Suppressor macrophage treated with lipopolysaccharide for 1 hour (primary cell): ENCODE measurements around the gene TCIRG1.
"Not testable (repeated sequence)": the region's sequence is repeated elsewhere in the genome, so short reads cannot be mapped to it uniquely, and the experiment has no call there.

Experiments
- DNase-seq, 3 donors: peaks; one replicate each; pipeline ENCODE4 v3.0.0-alpha.2; 2020 to 2022

TCIRG1 gene

DNA sequence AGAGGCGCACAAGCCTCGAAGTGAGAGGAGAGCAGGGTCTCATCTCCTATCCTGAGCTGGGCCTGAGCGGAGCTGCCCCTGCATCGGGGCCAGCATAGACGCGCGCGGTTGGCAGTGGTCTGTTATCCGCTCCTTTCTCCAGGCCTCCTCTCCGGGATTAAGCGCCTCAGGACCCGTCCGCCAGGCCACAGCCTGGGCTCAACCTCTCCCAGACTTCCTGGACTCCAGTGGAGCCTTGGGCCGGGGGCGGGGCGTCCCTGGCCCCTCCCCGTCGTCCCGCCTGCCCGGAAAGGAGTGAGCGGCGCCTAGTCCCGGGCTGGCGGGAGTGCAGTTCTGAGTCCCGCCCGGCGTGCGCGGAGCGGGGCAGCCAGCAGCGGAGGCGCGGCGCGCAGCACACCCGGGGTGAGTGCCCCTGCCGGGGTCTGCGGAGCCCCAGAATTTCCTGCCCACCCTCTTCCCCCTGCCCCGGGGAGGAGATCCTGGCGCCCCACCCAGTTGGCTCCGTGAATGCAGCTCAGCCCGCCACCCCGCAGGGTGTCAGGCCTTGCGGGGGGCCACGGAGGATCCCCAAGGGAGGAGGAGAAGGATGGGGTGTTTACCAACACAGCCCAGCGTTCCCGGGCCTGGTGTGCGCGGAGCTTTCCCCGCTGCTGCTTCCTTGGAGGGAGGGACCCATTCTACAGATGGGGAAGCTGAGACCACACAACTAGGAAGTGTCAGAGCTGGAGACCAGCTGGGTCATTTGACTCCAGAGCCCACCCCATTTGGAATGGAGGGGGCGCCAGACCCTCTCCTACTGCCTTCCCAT, at the start of gene TCIRG1:
Gene TCIRG1, plus strand, starts transcription at position 308 of the 808 bp plus-strand sequence. CDS start 2,247 bp downstream, outside the sequence.
- DNase-seq = peak; percentile 87 to 95 (median 87)

GRCh38 chr11:67990546-67991346, 48.1 kb upstream of the TCIRG1 start:
- peak in 2 of 3 donors; percentile 57 to 62 for DNase-seq

- DNase-seq = not testable (repeated sequence)
Measured at GRCh38 chr11:67991347-67992121, 47.3 kb upstream of the TCIRG1 start.

GRCh38 chr11:67993821-67994220, 45.0 kb upstream of the TCIRG1 start:
- DNase-seq = not testable (repeated sequence)

GRCh38 chr11:67994387-67994786, 44.4 kb upstream of the TCIRG1 start:
- not testable (repeated sequence) for DNase-seq

DNA sequence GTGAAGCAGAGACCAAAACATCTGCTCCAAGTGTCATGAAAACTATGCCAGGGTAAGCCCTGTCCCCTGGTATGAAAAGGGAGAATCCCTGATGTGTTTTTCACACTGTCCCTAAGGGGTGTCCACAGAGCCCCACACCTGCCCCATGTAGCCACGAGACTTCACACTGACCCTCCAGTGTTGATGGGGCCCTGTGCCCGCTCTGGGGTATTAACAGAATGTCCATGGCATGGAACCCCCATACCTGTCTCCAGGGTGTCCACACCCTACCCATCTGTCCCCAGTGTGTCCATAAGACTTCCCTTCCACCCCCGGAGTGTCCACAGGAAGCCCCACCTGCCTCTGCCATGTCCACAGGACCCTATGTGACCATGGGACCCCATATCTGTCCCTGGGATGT, 43.7 kb upstream of the TCIRG1 start:
- not testable (repeated sequence) for DNase-seq

- DNase-seq = not testable (repeated sequence)
Measured at GRCh38 chr11:67995579-67995978, 43.2 kb upstream of the TCIRG1 start.

- DNase-seq = no peak
Measured at GRCh38 chr11:67996051-67996450, 42.8 kb upstream of the TCIRG1 start.

DNA sequence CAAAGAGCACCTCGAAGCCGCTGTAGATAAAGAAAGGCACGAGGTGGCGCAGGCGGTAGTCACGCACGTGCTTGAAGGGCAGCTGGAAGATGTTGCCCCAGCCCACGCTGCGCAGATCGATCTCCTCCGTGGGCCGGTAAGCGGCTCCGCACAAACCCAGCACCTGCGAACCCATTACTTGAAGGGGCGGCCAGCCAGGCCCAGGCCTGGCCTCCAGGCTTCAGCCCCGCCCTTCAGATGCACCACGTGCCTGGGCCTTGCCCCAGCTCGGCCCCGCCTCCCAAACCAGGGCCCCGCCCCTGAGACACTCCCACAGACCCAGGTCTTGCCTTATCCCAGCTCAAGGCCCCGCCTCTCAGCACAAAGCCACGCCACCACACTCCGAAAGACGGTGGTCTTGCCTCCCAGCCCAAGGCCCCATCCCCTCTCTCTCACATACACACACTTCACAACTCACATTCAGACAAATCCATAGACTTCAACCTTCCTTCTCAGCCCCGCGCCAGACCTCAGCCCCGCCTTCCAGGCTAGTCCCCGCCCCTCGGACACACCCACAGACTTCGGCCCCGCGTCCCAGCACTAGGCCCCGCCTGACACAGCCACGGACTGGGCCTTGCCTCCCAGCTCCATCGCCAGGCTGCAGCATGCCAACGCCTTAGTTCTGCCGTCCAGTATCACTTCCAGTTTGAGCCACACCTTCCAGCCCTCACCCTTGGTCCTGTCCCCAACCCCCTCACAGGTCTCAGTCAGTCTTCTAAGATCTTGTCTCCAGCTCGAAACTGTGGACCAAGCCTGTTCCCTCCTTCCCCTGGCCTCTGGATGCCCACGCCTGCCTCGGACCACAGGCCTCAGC, 42.0 kb upstream of the TCIRG1 start:
- DNase-seq = peak; percentile 82 to 92 (median 88)

- no peak for DNase-seq
Measured at GRCh38 chr11:67997475-67997921, 41.3 kb upstream of the TCIRG1 start.

GRCh38 chr11:67998150-67999045, 40.4 kb upstream of the TCIRG1 start:
- no peak for DNase-seq

- no peak for DNase-seq
Measured at GRCh38 chr11:67999201-67999629, 39.6 kb upstream of the TCIRG1 start.

DNA sequence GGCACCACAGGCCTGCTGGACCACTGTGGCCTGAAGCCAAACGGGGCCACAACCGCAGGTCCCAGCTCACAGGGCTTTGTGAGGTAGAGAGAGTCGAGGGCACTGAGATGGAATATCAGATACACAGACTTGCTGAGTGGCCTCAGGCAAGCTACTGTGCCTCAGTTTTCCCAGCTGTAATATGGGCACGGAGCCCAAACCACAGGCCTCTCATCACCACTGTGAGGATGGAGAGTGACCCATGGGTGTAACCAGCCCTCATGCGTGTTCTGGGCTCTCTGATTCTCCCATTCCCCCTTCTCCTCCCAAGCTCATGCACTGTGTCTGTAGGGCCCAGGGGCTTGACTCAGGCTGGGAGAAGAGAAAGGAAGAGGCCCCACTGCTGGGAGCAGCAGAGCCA, 39.1 kb upstream of the TCIRG1 start:
- no peak for DNase-seq

DNA sequence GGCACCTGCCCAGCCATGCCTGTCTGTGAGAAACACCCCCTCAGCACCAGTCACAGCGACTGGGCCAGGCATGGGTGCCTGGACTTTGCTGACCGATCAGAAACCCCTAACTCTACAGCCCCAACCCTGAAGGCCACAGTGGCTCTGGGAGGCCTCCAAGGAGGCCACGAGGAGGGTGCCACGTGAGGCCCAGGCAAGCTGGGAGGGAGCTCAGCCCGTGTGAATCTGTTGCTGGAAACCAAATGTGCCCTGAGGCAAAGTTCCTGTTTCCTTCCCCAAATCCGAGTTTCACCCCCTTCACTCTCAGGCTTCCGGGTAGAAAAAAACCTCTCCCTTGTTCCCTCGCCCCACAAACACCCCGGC, 36.3 kb upstream of the TCIRG1 start:
- peak; percentile 56 to 67 (median 67) for DNase-seq

- peak; percentile 63 to 84 (median 66) for DNase-seq
Measured at GRCh38 chr11:68002938-68003845, 35.6 kb upstream of the TCIRG1 start.

DNA sequence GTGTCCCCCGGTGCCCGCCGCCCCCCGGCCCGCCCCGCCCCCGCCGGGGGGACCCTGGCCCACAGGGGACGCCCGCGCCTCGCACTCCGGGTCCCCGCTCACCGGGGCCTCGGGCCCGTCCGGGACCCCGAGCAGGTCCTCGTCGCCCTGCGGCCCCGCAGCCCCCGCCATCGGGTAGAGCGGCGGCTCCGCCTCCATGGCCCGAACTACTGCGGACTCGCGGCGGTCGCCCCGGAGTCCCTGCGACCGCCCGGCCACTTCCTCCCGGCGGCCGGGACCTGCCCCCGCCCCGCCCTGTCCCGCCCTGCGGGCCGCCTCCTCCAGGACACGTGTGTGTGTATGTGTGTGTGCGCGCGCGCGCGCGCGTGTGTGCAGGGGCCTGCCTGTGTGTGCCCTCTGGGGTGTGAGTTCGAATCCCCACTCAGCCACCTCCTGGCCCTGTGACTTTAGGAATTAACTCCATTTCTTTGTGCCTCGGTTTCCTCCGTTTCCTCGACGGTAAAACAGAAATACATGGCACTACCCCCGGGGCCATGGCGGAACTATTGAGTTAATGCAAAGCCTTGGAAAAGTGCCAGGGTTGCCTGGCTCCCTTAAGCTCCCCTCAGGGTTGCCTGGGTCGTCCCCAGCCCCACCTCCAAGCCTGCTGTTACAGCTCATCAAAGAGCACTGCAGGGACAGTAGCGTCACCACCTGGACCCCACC, 34.8 kb upstream of the TCIRG1 start, which contains the start of gene UNC93B1:
Gene UNC93B1, minus strand, starts transcription at position 252 of the 705 bp plus-strand sequence. Its CDS starts 54 bp downstream, at position 198.
- DNase-seq = peak; percentile 93 to 98 (median 95)

DNA sequence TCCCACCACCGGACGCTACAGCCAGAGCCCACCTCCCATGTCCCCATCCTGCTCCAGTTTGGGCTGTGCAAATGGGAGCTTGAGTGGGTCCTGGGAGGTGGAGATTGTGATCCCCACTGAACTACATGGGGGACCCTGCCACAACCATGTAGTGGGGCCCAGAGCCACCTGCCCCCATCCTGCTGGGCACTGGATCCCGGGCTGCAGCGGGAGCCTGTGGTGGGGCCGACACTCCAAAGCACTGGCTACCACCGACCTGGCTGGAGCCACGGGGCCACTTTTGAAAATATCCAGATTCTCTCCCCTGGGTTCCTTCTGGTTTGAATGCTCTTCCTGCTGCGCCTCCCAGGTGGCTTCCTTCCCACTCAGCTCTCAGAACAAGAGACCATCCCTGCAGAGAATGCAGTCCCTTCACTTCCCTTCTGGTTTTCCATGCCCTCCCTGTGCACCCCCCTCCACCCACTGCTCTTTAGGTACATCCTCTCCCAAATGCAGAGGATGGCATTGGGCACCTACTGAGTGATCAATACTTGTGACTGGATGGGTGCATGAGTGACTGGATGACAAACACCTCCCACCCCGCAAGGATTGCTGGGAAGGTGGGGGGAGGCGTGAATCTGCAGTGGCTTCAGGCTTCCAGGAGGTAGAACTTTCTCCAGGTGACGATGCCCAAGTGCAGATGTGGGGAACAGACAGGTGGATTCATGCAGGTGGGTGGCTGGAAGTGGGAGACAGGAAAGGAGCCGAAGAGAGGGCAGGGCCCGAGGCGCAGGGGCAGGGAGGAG, 34.1 kb upstream of the TCIRG1 start:
- no peak for DNase-seq

DNA sequence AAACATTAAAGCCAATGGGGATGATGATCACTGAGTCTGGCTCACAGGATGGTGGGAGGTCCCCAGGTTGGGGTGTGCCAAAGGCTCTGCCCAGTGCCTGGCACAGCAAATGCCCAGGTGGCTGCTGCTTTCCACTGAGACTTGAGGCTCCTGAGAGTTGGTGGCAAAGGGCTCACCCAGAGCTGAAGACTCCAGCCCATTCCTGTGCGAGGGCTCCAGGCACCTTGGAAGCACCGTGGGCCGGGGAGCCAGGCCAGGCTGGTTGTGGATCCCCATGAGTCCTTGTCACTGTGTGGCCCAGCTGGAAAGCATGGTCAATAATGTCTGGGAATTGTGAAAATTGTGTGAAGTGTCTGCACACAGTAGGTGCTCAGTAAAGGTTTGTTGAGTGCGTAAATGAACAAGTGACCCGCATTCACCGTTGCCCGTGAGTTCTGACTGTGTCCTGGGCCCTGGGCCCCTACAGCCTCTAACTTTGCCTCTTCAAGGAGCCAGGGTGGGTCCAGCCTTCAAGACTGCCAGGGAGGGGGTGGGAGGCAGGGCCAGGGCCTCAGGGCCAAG, 32.1 kb upstream of the TCIRG1 start:
- DNase-seq = no peak
